AG04449 (cell line): ENCODE data around the gene TAOK2.

ENCODE experiments used
- CTCF ChIA-PET: fragments of 350-600 bp; formaldehyde crosslinking; extraction: SDS; loops from one replicate; lab custom pipeline; 2021; ENCODE audit warnings: antibody characterized with exemption; lab: Yijun Ruan, JAX
- POLR2A ChIA-PET: fragments of 400-600, 350-600 bp; formaldehyde crosslinking; extraction: SDS; loops from one replicate; lab custom pipeline; 2020; ENCODE audit warnings: antibody characterized with exemption, inconsistent platforms; lab: Yijun Ruan, JAX
- DNase-seq: peaks from one replicate; pipeline ENCODE4 v3.0.0-alpha.2; 2010; ENCODE audit warnings: low read depth, low spot score
- H3K4me3 ChIP-seq: 2 replicates; pipeline ENCODE4 v1.5.1; 2011; ENCODE audit warnings: low read depth, mild to moderate bottlenecking, control low read depth, low read length
- CTCF ChIP-seq: IDR thresholded peaks from one replicate; pipeline ENCODE4 v1.5.1; 2011; ENCODE audit warnings: mild to moderate bottlenecking, moderate library complexity, low read length, control low read depth, inconsistent platforms; ENCODE audit not compliant: insufficient read depth; ENCODE audit errors: missing control alignments

The TAOK2 gene

DNA sequence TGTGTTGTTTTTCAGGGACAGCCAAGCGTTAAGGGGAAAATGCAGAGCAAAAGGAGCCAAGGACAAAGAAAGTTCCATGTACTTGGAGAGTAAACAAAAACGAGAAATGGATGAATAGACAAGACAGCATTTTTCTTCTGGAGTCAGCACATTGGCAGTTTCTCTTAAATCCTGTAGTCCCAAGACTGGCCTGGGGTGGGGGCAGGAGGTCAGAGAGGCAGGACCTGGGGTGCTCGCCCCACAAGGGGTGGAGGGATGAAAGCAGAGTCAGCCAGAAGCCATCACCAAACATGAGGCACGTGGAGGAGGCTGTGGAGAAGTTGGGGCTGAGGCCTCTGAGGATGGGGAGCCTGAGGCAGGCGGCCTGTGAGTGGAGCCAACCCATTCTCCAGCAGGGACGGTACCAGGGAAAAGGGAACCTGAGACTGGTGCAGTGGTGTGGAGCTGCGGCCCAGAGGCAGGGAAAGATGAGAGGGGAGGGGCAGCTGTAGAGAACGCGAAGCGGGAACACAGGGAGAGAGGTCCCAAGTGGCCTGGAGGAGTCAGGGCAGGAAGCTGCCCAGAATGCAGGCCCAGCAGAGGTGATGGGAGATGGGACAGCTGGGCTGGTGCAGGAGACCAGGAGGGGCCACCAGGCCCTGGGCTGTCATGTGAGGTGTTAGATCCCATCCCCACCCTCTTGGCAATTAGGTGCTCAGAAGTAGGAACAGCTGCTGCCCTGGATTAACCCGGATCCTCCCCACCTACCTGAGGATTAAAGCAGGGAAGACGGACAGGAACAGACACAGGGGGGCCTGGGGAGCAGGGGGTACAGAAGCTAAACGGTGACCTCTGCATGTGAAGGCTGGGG, 54.1 kb downstream of the TAOK2 start:
- TF ChIP-seq CTCF, result no peak
- CTCF ChIA-PET, result interaction anchor here (0.7 to 1.2 kb wide), 2 partner anchors 8 to 313 kb away, joined by 3 read pairs; no protein-coding TSS in a partner anchor
- POLR2A ChIA-PET, result no interaction called here
- no peak for DNase-seq
- no peak overlapping the region for H3K4me3 ChIP-seq

DNA sequence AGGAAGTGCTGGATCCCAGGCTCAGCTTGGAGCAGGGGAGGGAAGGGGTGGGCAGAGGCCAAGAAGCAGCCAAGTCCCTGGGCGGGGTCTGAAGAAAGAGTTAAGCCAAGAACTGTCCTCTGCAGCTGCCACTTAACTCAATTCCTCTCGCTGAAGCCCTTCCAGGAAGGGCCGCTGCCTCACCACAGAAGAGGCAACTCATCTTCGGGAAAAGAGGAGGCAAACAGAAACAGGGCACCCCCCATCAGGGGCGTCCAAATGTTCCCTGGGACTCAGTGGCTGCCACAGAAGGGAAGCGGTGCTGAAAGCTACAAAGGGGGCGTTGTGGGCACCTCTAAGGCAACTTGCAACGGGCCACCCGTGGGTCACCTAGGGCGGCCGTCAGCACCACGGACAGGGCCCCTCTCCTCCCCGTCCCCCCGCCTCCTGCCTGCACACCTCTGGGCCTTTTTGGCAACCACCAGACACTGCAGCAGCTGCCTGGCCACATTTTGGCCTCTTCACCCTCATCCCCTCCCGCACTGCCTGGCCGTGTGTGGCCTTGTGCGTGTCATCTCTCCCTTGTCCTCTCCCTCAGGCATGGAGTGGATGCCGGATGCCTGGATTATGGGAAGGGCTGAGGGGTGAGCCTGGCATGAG, 54.9 kb downstream of the TAOK2 start:
- no peak overlapping the region for H3K4me3 ChIP-seq
- ChIA-PET POLR2A (no interaction called here), CTCF (interaction anchor here (0.7 to 1.2 kb wide), 2 partner anchors 9 to 314 kb away, joined by 3 read pairs; no protein-coding TSS in a partner anchor)
- TF ChIP-seq CTCF, result no peak
- no peak for DNase-seq

DNA sequence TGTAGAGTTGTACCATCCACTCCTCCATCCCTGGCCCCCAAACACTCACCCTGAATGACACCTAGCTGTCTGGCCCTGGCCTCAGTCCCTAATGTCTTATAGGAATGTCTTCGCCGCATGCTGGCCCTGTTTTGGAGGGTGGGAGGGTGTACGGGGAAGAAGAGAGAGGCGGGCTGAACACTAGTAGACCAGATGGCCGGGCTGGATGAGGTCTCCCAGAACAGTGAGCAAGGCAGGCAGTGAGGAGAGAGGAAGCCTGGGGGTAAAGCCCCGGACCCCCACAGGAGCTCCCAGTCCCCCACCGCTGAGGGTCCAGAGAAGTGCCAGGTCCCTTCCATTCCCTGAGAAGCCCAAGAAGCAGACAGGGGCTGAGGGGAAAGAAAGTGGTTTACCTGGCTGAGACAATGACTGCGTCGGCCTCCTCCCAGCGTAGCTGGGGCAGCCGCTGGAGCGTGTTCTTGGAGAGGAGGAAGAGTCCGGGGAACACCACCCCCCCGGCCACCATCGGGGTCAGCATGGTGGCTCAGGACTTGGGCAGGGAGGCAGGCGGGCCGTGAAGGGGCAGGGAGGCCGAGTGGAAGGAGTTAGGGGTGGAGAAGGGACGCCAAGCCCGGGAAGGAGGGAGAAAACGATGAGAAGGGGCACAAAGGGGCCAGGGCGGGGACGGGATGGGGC, 56.5 kb downstream of the TAOK2 start:
- TF ChIP-seq CTCF, result no peak
- POLR2A ChIA-PET, result no interaction called here
- DNase-seq, result no peak
- CTCF ChIA-PET, result interaction anchor here (2.0 to 4.2 kb wide), 5 partner anchors 7 to 331 kb away, joined by 13 to 41 read pairs (median 28); partner anchors contain the start of gene C16orf92
- no peak overlapping the region for H3K4me3 ChIP-seq

DNA sequence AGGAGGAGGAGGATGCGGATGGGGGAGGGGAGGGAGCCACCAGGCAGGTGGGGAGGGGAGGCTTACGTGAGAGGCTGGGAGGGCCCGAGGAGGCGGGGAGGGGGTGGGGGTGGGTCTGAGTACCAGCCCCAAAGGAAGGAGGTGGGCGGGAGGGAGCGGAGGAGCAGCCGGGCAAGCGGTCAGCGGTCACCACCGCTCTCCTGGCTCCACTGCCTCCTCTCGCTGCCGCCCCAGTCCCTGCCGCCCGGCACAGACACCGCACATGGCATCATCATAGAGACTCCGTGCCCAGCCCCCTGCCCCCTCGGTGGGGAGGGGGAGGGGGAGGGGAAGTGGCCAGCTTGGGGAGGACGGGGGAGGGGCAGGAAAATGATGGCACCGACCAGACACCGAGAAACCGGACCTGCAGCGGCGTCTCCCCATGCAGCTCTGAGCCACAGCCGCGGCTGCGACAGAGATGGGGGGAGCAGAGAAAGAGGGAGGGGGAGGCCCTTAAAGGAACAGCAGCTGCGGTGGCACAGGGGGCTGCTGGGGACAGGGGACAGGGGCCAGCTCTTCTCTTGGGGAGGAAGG, 57.3 kb downstream of the TAOK2 start, which contains the start of gene TLCD3B:
TSS of gene TLCD3B (minus strand) at position 431 of the 573 bp plus-strand sequence. CDS start 744 bp downstream, outside the sequence.
- no peak for DNase-seq
- TF ChIP-seq CTCF, result no peak
- ChIA-PET CTCF (interaction anchor here (0.7 to 4.2 kb wide), 24 partner anchors 8 to 331 kb away, joined by 3 to 41 read pairs (median 8); partner anchors contain the start of genes C16orf92, HIRIP3, KIF22 and PRRT2), POLR2A (no interaction called here)
- peak within 1 kb of the TSS; percentile 30; the same call in 1 of the 2 replicates for H3K4me3 ChIP-seq

DNA sequence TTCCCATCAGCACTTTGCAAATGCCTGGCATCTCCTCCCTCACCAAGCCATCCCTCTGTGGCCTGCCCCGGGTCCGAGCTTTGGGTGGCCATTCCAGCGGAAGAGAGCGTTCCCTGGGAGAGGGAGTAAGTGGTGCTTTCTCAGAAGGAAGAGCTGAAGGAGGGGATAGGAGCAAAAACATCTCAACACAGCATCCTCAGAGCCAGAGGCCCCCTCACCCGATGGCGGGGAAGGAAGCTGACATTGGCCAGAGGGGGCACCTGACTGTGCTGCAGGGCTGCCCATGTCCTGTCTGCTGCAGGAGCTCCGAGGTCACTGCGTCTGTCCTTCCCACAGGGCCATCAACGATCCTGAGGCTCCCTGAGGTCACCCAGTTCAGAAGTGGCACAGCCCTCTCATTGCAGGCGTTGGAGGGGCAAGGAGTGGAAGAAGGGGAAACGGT, 57.8 kb downstream of the TAOK2 start:
- ChIA-PET CTCF (interaction anchor here (0.7 to 4.2 kb wide), 38 partner anchors 8 to 381 kb away, joined by 3 to 41 read pairs (median 6); partner anchors contain the start of genes ASPHD1, C16orf92, HIRIP3 and KIF22), POLR2A (no interaction called here)
- no peak overlapping the region for H3K4me3 ChIP-seq
- no peak for DNase-seq
- no peak for TF ChIP-seq CTCF
